ENCODE data around the gene GPR37L1. TPM values are rescaled to one million over a fixed set of nuclear protein-coding genes. Genes with fewer than 3 reads are reported as not detected.

The GPR37L1 gene
- total and polyA plus RNA-seq, 2 of the 4 experiments (the other 2 are of a cell fraction) = 0.02 TPM; not detected in 1

DNA sequence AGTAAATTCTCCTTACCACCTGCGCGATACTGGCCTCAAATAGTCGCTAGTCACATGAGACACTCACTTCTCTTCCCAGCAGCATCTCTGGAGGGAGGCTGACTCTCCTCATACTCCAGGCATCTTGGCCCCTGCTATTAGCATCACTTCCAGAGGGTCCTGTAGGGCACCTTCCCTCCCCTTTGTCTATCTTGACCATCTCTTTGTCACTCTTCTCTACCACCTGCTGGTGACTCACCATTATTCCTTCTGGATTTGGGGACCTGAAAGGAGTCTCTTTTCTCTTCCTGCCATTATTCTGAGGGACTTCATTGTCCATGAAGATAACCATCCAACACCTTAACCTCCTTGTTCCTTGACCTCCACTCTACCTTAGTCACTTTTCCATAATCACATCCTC, 31.7 kb upstream of the GPR37L1 start:
- Histone ChIP-seq H4K20me1 (ENCODE audit: insufficient read depth, low read length) (no peaks in the 10 kb centered on the region), H3K56ac (ENCODE audit: extremely low read depth, insufficient read depth, low read length) (no peak overlapping the region), H3K9me1 (ENCODE audit: insufficient read depth, low read length) (0 out of 2 replicates have a peak, but pooled peaks cover 3% of the 10 kb centered on the region), H3K4ac (ENCODE audit: low read depth, low read length) (no peak overlapping the region), H3K4me2 (ENCODE audit: low read depth, low read length) (no peak overlapping the region), H2AFZ (replicated peaks; ENCODE audit: low read length, poor library complexity) (no peak overlapping the region), H2BK20ac (ENCODE audit: low read depth, low read length) (no peak overlapping the region), H3K18ac (ENCODE audit: low read depth, low read length) (no peak overlapping the region), H3K4me1 (ENCODE audit: control insufficient read depth, insufficient read depth, low read length) (peaks cover 2% of the 10 kb centered on the region; the same call in 1 of the 2 replicates), H3K9me3 (ENCODE audit: control insufficient read depth, insufficient read depth, low read length) (no peaks in the 10 kb centered on the region), H4K8ac (ENCODE audit: low read depth in 2 of 2, low read length in 2 of 2) (no peak overlapping the region), H3K23ac (ENCODE audit: low read depth, low read length) (no peak overlapping the region), H2AK9ac (replicated peaks; ENCODE audit: low read depth, low read length, poor library complexity) (no peak overlapping the region), H3K36me3 (ENCODE audit: control insufficient read depth, insufficient read depth, low read length) (no peaks in the 10 kb centered on the region), H3K14ac (replicated peaks; ENCODE audit: low read depth, low read length) (no peak overlapping the region), H2BK120ac (ENCODE audit: low read depth, low read length) (no peak overlapping the region), H3K27me3 (ENCODE audit: control insufficient read depth, insufficient read depth, low read length) (peaks cover 21% of the 10 kb centered on the region), H2BK15ac (ENCODE audit: low read depth, low read length) (no peak overlapping the region), H3K79me1 (ENCODE audit: low read depth in 1 of 2, low read length in 2 of 2) (no peaks in the 10 kb centered on the region), H2BK5ac (ENCODE audit: low read depth, low read length, poor library complexity, severe bottlenecking) (no peak overlapping the region), H3K27ac (ENCODE audit: insufficient read depth, low read length) (no peak overlapping the region), H4K5ac (ENCODE audit: low read depth, low read length) (no peak overlapping the region), H4K91ac (ENCODE audit: insufficient read depth, low read depth, low read length) (no peak overlapping the region), H3K4me3 (ENCODE audit: insufficient read depth, low read depth, low read length) (no peak overlapping the region), H2AK5ac (ENCODE audit: low read depth, low read length) (no peak overlapping the region), H3K9ac (ENCODE audit: low read depth, low read length) (no peak overlapping the region)
- POLR2A ChIA-PET (ENCODE audit: unreplicated experiment) = no interaction called here
- 100% methylated on average over 2 of the region's 3 CpGs; no CpG with 5 or more reads in 1 of the 2 experiments for WGBS, 2 experiments (ENCODE audit: extremely low coverage in 2 of 2, insufficient read length in 1 of 2)
- dilution Hi-C loops (cut with HindIII; ENCODE audit: low sequenced_read_pairs, unreplicated experiment) (no loop called here), in situ Hi-C loops (cut with MboI; ENCODE audit: low sequenced_read_pairs) (no loop called here), intact Hi-C loops (cut with micrococcal nuclease) (no loop called here)
- CTCF ChIA-PET = no interaction called here
- BruUV-seq (replicated peaks) = no TSS peak
- TF ChIP-seq POLR2A (IDR thresholded peaks at IDR 0.05; ENCODE audit: low read depth, low read length) (no peak), MAZ (IDR thresholded peaks at IDR 0.05; ENCODE audit: borderline replicate concordance, low read depth, low read length) (no peak), BHLHE40 (IDR thresholded peaks at IDR 0.05; ENCODE audit: low read depth, low read length) (no peak), CHD1 (IDR thresholded peaks at IDR 0.05; ENCODE audit: low read depth, low read length) (no peak), SMC3 (IDR thresholded peaks at IDR 0.05; ENCODE audit: low read depth, low read length) (no peak), MXI1 (IDR thresholded peaks at IDR 0.05; ENCODE audit: borderline replicate concordance, low read depth, low read length) (no peak), RCOR1 (IDR thresholded peaks at IDR 0.05; ENCODE audit: insufficient replicate concordance, low read length) (no peak), RAD21 (IDR thresholded peaks at IDR 0.05; ENCODE audit: low read length) (no peak), CEBPB (IDR thresholded peaks at IDR 0.05; ENCODE audit: low read depth, low read length) (no peak), MAFK (IDR thresholded peaks at IDR 0.05; ENCODE audit: low read depth, low read length) (no peak), FOS (IDR thresholded peaks at IDR 0.05; ENCODE audit: low read depth, low read length) (no peak), RFX5 (IDR thresholded peaks at IDR 0.05; ENCODE audit: low read depth, low read length) (no peak), NFE2L2 (IDR thresholded peaks at IDR 0.05; ENCODE audit: low read depth, low read length) (no peak)
- TF ChIP-seq, protein P1, sequence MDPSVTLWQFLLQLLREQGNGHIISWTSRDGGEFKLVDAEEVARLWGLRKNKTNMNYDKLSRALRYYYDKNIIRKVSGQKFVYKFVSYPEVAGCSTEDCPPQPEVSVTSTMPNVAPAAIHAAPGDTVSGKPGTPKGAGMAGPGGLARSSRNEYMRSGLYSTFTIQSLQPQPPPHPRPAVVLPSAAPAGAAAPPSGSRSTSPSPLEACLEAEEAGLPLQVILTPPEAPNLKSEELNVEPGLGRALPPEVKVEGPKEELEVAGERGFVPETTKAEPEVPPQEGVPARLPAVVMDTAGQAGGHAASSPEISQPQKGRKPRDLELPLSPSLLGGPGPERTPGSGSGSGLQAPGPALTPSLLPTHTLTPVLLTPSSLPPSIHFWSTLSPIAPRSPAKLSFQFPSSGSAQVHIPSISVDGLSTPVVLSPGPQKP (IDR thresholded peaks at IDR 0.05; ENCODE audit: borderline replicate concordance, low read depth, low read length) = no peak
- TF ChIP-seq, protein P2, sequence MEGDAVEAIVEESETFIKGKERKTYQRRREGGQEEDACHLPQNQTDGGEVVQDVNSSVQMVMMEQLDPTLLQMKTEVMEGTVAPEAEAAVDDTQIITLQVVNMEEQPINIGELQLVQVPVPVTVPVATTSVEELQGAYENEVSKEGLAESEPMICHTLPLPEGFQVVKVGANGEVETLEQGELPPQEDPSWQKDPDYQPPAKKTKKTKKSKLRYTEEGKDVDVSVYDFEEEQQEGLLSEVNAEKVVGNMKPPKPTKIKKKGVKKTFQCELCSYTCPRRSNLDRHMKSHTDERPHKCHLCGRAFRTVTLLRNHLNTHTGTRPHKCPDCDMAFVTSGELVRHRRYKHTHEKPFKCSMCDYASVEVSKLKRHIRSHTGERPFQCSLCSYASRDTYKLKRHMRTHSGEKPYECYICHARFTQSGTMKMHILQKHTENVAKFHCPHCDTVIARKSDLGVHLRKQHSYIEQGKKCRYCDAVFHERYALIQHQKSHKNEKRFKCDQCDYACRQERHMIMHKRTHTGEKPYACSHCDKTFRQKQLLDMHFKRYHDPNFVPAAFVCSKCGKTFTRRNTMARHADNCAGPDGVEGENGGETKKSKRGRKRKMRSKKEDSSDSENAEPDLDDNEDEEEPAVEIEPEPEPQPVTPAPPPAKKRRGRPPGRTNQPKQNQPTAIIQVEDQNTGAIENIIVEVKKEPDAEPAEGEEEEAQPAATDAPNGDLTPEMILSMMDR (conservative IDR thresholded peaks at IDR 0.05; ENCODE audit: low read depth, low read length) = no peak
- TF ChIP-seq, protein P3, sequence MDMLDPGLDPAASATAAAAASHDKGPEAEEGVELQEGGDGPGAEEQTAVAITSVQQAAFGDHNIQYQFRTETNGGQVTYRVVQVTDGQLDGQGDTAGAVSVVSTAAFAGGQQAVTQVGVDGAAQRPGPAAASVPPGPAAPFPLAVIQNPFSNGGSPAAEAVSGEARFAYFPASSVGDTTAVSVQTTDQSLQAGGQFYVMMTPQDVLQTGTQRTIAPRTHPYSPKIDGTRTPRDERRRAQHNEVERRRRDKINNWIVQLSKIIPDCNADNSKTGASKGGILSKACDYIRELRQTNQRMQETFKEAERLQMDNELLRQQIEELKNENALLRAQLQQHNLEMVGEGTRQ (IDR thresholded peaks at IDR 0.05; ENCODE audit: low read depth, low read length) = no peak
- ATAC-seq (ENCODE audit: low read depth) = no peak
- DNase-seq = no peak

All from IMR-90 (cell line).